WTC11 (cell line): Measurements from ENCODE around the gene TIMD4. TPM values are rescaled to one million over a fixed set of nuclear protein-coding genes. Genes with fewer than 3 reads are reported as not detected.

ENCODE experiments used
- ATAC-seq: fragments of 200-7000 bp; cut with Tn5 transposase; 2 replicates; pipeline ENCODE4 v1.10.0; 2021; ENCODE audit warnings: mild to moderate bottlenecking, moderate library complexity
- CTCF ChIA-PET: fragments of 300-600 bp; sonication (Branson Sonifier 250); formaldehyde crosslinking; loops from one replicate; lab custom pipeline; 2021; ENCODE audit warnings: antibody characterized with exemption; lab: Charles Lee
- POLR2A ChIA-PET: fragments of 350-600 bp; sonication (Branson Sonifier 250); formaldehyde crosslinking; loops from one replicate; lab custom pipeline; 2021; ENCODE audit warnings: antibody characterized with exemption; lab: Charles Lee
- DNase-seq: peaks from one replicate; pipeline ENCODE4 v3.0.0; 2021; ENCODE audit warnings: low spot score
- H3K27ac Mint-ChIP-seq: 2 replicates; pipeline ENCODE4 v1.8.0; 2021; ENCODE audit warnings: mixed read lengths
- H3K27me3 Mint-ChIP-seq: 2 replicates; pipeline ENCODE4 v1.8.0; 2021; ENCODE audit warnings: low read depth, mild to moderate bottlenecking, moderate library complexity, mixed read lengths
- H3K36me3 Mint-ChIP-seq: 2 replicates; pipeline ENCODE4 v1.8.0; 2021; ENCODE audit warnings: mixed read lengths
- H3K4me1 Mint-ChIP-seq: 2 replicates; pipeline ENCODE4 v1.8.0; 2022; ENCODE audit warnings: mixed read lengths
- H3K4me3 Mint-ChIP-seq: 2 replicates; pipeline ENCODE4 v1.8.0; 2021; ENCODE audit warnings: mild to moderate bottlenecking, moderate library complexity, mixed read lengths
- H3K9me3 Mint-ChIP-seq: 2 replicates; pipeline ENCODE4 v1.8.0; 2021; ENCODE audit warnings: mixed read lengths
- ATF6 ChIP-seq: sonication (generic); formaldehyde crosslinking; IDR thresholded peaks from 2 replicates; pipeline ENCODE4 v1.8.1; 2023; ENCODE audit warnings: mild to moderate bottlenecking, missing genetic modification reagents
- CBFB ChIP-seq: sonication (generic); formaldehyde crosslinking; IDR thresholded peaks from 2 replicates; pipeline ENCODE4 v1.8.1; 2022; ENCODE audit warnings: mild to moderate bottlenecking, low read depth, missing genetic modification reagents
- CREB1 ChIP-seq: sonication (generic); formaldehyde crosslinking; IDR thresholded peaks from 2 replicates; pipeline ENCODE4 v1.8.0; 2023; ENCODE audit warnings: mild to moderate bottlenecking, missing genetic modification reagents
- ERG ChIP-seq: fragments of 250-450 bp; sonication (Bioruptor Pico); IDR thresholded peaks from 2 replicates; pipeline ENCODE4 v1.8.0; 2021; ENCODE audit warnings: mild to moderate bottlenecking
- ESRRA ChIP-seq: sonication (generic); formaldehyde crosslinking; IDR thresholded peaks from 2 replicates; pipeline ENCODE4 v1.8.1; 2022; ENCODE audit warnings: mild to moderate bottlenecking, missing genetic modification reagents, borderline replicate concordance
- FOXK1 ChIP-seq: sonication (generic); formaldehyde crosslinking; IDR thresholded peaks from 2 replicates; pipeline ENCODE4 v1.8.0; 2022; ENCODE audit warnings: mild to moderate bottlenecking, moderate library complexity, missing genetic modification reagents
- GABPB1 ChIP-seq: sonication (generic); formaldehyde crosslinking; IDR thresholded peaks from 2 replicates; pipeline ENCODE4 v1.8.1; 2023; ENCODE audit warnings: mild to moderate bottlenecking, missing genetic modification reagents
- GTF2I ChIP-seq: fragments of 250-450 bp; sonication (Bioruptor Pico); conservative IDR thresholded peaks from 2 replicates; pipeline ENCODE4 v1.4.0; 2021; ENCODE audit warnings: mild to moderate bottlenecking
- HMGA2 ChIP-seq: fragments of 250-450 bp; sonication (Bioruptor Pico); IDR thresholded peaks from 2 replicates; pipeline ENCODE4 v1.4.0; 2021; ENCODE audit warnings: mild to moderate bottlenecking, moderate library complexity
- JAZF1 ChIP-seq: fragments of 250-450 bp; sonication (Bioruptor Pico); IDR thresholded peaks from 2 replicates; pipeline ENCODE4 v1.9.0; 2021; ENCODE audit warnings: moderate library complexity, mild to moderate bottlenecking, inconsistent platforms
- MXD4 ChIP-seq: fragments of 250-450 bp; sonication (Bioruptor Pico); IDR thresholded peaks from 2 replicates; pipeline ENCODE4 v1.8.0; 2021; ENCODE audit warnings: mild to moderate bottlenecking, moderate library complexity, borderline replicate concordance
- MYBL2 ChIP-seq: sonication (generic); formaldehyde crosslinking; IDR thresholded peaks from 2 replicates; pipeline ENCODE4 v1.8.1; 2023; ENCODE audit warnings: mild to moderate bottlenecking, moderate library complexity, missing genetic modification reagents
- NFATC4 ChIP-seq: fragments of 250-450 bp; sonication (Bioruptor Pico); IDR thresholded peaks from 2 replicates; pipeline ENCODE4 v1.9.0; 2021; ENCODE audit warnings: mild to moderate bottlenecking
- NR1H2 ChIP-seq: sonication (generic); formaldehyde crosslinking; IDR thresholded peaks from 2 replicates; pipeline ENCODE4 v1.9.0; 2021; ENCODE audit warnings: mild to moderate bottlenecking, moderate library complexity, missing genetic modification reagents
- SMAD3 ChIP-seq: sonication (generic); formaldehyde crosslinking; IDR thresholded peaks from 2 replicates; pipeline ENCODE4 v1.8.0; 2022; ENCODE audit warnings: missing genetic modification reagents, mild to moderate bottlenecking, borderline replicate concordance
- ZBTB43 ChIP-seq: sonication (generic); formaldehyde crosslinking; IDR thresholded peaks from 2 replicates; pipeline ENCODE4 v1.8.1; 2023; ENCODE audit warnings: mild to moderate bottlenecking, missing genetic modification reagents
- ZNF121 ChIP-seq: sonication (generic); formaldehyde crosslinking; IDR thresholded peaks from 2 replicates; pipeline ENCODE4 v1.8.0; 2023; ENCODE audit warnings: missing genetic modification reagents
- ZNF219 ChIP-seq: sonication (generic); formaldehyde crosslinking; IDR thresholded peaks from 2 replicates; pipeline ENCODE4 v1.8.0; 2023; ENCODE audit warnings: missing genetic modification reagents, mild to moderate bottlenecking, borderline replicate concordance
- ZNF232 ChIP-seq: sonication (generic); formaldehyde crosslinking; IDR thresholded peaks from 2 replicates; pipeline ENCODE4 v1.8.0; 2022; ENCODE audit warnings: mild to moderate bottlenecking, missing genetic modification reagents
- ZNF512 ChIP-seq: sonication (generic); formaldehyde crosslinking; IDR thresholded peaks from 2 replicates; pipeline ENCODE4 v1.8.1; 2022; ENCODE audit warnings: missing genetic modification reagents, borderline replicate concordance
- ZNF532 ChIP-seq: fragments of 250-450 bp; sonication (Bioruptor Pico); IDR thresholded peaks from 2 replicates; pipeline ENCODE4 v1.9.0; 2021; ENCODE audit warnings: mild to moderate bottlenecking, borderline replicate concordance
- total RNA-seq: library from RNA; stranded (reverse); gene quantifications from 3 replicates; pipeline ENCODE4 v1.2.3, GENCODE V29; 2021

The TIMD4 gene
- total RNA-seq, 1 experiment from 2014 or later = 0.13 TPM

- TF ChIP-seq ZBTB43 (CRISPR knock-in tag) (no peak), CREB1 (CRISPR knock-in tag) (no peak), SMAD3 (no peak)
- TF ChIP-seq, all 79 proteins: peak for 0
Measured at GRCh38 chr5:156912869-156913268, 50.2 kb downstream of the TIMD4 start (continued).

GRCh38 chr5:156909180-156909579 is 53.8 kb downstream of the TIMD4 start:
- ChIA-PET POLR2A (no interaction called here), CTCF (no interaction called here)
- no peak for ATAC-seq
- peaks cover 55% of the 10 kb centered on the region for H3K4me1 Mint-ChIP-seq
- H3K27me3 Mint-ChIP-seq = peaks cover 10% of the 10 kb centered on the region; the same call in 1 of the 2 replicates
- H3K27ac Mint-ChIP-seq = no peak overlapping the region
- no peak for DNase-seq
- H3K36me3 Mint-ChIP-seq = peaks cover 3% of the 10 kb centered on the region; the same call in 1 of the 2 replicates
- H3K9me3 Mint-ChIP-seq = no peaks in the 10 kb centered on the region
- no peak for TF ChIP-seq ATF6
- TF ChIP-seq FOXK1 (CRISPR knock-in tag) = no peak
- TF ChIP-seq GABPB1 (CRISPR knock-in tag) = no peak
- TF ChIP-seq JAZF1 (CRISPR knock-in tag) = no peak
- TF ChIP-seq NFATC4 (CRISPR knock-in tag) = no peak
- no peak for TF ChIP-seq NR1H2 (CRISPR knock-in tag)
- TF ChIP-seq ZNF532 (CRISPR knock-in tag) = no peak
- TF ChIP-seq MYBL2 = no peak
- TF ChIP-seq ZNF232 (CRISPR knock-in tag) = no peak
- TF ChIP-seq CREB1 (CRISPR knock-in tag) = no peak
- no peak for TF ChIP-seq ESRRA (CRISPR knock-in tag)
- TF ChIP-seq ERG (CRISPR knock-in tag) = no peak
- TF ChIP-seq ZNF219 (CRISPR knock-in tag) = no peak
- TF ChIP-seq HMGA2 (CRISPR knock-in tag) = no peak
- no peak for TF ChIP-seq MXD4 (CRISPR knock-in tag)
- no peak for TF ChIP-seq ZNF121
- no peak for TF ChIP-seq GTF2I
- no peak for TF ChIP-seq ZNF512 (CRISPR knock-in tag)
- no peak for TF ChIP-seq CBFB
- no peak overlapping the region for H3K4me3 Mint-ChIP-seq
